PC-9 (cell line): ENCODE data around the gene ANKRD33.

Experiments used
- CTCF ChIP-seq: fragments of 200-600 bp; sonication (generic); conservative IDR thresholded peaks from 2 replicates; pipeline ENCODE4 v1.6.1; 2017; ENCODE audit warnings: mixed run types, antibody characterized with exemption, mild to moderate bottlenecking, moderate library complexity
- EZH2 ChIP-seq: fragments of 200-600 bp; sonication (generic); IDR thresholded peaks from 2 replicates; pipeline ENCODE4 v1.8.0; 2017; ENCODE audit warnings: antibody characterized with exemption, low read depth

GRCh38 chr12:51873251-51873994, 14.5 kb upstream of the ANKRD33 start:
- TF ChIP-seq CTCF (no peak), EZH2 (no peak)
